Hematopoietic multipotent progenitor cell (in vitro differentiated cells): ENCODE measurements around the gene ZNF816. TPM values are rescaled to one million over a fixed set of nuclear protein-coding genes. Genes with fewer than 3 reads are reported as not detected.
"Not testable (repeated sequence)": the region's sequence is repeated elsewhere in the genome, so short reads cannot be mapped to it uniquely, and the experiment has no call there.

Experiments used
- DNase-seq, 3 donors: peaks; one replicate each; pipeline ENCODE4 v3.0.0-alpha.2; 2011 to 2015; ENCODE audit warnings: low read depth in 2 of 3, low spot score in 2 of 3
- total RNA-seq: library from RNA; depleted of rRNA; stranded (reverse); fragments of >200 nt; gene quantifications from one replicate; pipeline ENCODE4 v1.2.3, GENCODE V29; 2012

Gene ZNF816
- total RNA-seq, 1 donor: 9.2 TPM

DNA sequence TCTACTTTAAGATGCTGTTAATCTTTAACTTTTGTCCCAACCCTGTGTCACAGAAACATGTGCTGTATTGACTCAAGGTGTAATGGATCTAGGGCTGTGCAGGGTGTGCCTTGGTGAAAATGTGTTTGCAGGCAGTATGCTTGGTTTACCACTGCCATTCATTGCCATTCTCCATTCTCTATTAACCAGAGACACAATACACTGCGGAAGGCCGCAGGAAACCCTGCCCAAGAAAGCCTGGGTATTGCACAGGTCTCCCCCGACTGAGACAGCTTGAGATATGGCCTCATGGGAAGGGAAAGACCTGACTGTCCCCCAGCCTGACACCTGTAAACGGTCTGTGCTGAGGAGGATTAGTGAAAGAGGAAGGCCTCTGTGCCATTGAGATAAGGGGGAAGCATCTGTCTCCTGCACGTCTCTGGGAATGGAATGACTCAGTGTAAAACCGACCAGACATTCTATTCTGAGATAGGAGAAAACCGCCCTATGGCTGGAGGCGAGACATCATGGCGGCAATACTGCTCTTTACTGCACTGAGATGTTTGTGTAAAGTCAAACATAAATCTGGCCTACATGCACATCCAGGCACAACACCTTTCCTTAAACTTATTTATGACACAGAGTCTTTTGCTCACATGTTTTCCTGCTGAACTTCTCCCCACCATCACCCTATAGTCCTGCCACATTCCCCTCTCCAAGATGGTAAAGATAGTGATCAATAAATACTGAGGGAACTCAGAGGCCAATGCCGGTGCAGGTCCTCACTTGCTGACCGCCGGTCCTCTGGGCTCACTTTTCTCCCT is 26.3 kb downstream of the ZNF816 start:
- peak in 2 of 3 donors; percentile 94 to 97 for DNase-seq

DNA sequence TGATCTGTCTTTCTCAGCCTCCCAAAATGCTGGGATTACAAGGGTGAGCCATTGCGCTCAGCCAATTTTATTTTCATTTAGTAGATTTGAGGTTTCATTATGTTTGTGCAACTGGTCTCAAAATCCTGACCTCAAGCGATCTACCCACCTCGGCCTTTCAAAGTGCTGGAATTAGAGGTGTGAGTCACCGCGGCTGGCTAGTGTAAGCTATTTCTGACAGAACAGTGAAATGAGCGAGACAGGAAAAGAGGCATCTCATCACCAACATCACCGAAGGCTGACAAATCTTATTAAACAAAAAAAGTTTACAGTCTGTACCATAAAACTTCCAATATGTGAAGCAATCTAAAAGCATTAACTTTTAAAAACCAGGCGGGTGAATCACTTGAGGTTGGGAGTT is 27.2 kb downstream of the ZNF816 start:
- peak in 1 of 3 donors; percentile 40 for DNase-seq

DNA sequence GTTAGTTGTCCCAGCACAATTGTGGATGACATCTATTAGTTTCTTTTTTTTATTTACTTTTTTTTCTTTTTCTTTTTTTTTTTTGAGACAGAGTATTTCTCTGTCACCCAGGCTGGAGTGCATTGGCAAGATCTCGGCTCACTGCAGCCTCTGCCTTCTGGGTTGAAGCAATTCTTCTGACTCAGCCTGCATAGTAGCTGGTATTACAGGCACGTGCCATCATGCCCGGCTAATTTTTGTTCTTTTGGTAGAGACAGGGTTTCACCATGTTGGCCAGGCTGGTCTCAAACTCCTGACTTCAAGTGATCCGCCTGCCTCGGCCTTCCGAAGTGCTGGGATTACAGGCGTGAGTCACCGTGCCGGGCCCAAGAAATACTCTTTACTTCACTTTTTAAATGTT is 38.0 kb downstream of the ZNF816 start:
- DNase-seq: not testable (repeated sequence)

DNA sequence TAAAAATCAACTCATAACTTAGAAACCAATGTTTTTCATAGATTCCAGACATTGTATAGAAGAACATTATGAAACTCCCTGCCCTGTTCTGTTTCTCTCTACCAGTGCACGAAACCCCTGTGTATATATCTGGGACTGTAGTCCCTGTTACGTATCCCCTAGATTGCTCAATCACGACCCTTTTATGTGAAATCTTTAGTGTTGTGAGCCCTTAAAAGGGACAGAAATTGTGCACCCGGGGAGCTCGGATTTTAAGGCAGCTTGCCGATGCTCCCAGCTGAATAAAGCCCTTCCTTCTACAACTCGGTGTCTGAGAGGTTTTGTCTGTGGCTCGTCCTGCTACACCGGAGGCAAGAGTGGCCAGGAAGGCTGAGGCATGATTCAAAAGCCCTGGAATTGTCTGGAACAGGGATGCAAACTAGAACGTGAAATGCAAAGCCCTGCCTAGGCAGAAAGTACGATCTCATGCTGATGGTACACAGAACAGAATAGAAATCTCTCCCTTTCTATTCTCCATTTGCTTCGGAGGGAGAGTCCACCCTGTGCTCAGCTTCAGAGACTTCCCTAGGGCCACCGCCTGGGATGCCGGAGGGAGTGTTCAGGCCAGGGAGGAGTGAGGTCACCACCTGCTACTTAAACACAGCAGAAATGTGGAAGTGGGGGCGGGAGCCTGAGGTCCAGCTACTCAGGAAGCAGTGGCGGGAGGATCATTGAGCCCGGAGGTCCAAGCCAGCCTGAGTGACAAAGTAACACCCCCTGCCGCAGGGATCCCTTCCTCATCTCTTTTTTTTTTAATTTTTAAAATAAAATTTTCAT is 38.7 kb downstream of the ZNF816 start:
- DNase-seq: no peak

DNA sequence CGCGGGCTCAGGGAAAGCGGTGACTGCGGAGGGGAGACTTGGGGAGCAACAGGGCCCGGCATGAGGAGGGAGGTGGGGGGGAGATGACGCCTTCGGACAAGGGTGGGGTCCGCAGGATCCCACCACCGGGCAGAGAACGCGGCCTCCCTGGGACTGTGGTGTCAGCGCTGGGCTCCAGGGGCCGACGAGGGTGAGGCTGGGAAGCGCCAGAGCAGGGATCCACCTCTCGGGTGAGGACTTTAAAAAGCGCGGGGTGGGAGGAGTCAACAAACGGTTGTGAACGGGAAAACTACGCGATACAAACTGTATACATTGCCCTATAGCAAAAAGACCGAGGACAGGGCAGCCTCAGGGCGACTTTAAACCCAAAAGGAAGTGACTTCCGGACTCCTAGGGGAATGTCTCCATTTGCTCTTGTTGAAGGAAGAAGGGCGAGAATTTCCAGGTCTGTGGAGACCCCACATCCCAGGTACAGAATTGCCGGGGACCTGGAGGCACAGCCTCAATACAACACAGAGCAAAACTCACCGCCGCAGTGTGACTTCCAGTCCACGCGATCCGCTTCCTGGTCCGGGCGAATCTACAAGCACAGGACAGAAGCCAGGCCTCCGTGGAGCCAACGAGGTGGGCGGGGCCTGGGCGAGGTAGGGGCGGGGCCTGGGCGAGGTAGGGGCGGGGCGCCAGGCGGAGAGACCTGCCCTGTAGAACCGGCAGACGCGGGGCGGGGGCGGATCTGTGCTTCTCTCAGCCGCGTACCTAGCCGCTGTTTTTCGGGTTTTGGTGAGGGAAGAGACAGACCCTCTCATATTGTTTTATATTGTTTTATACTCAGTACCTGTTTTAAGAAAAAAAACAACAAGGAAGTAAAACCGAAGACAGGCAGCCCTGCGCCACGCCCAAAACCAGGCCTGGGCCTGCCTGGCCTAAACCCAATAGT is 39.6 kb downstream of the ZNF816 start, which contains the start of gene ZNF888:
Gene ZNF888, minus strand, starts transcription at position 588 of the 937 bp plus-strand sequence. CDS start 5,555 bp downstream, outside the sequence.
- DNase-seq: peak; percentile 68 to 93 (median 85)

DNA sequence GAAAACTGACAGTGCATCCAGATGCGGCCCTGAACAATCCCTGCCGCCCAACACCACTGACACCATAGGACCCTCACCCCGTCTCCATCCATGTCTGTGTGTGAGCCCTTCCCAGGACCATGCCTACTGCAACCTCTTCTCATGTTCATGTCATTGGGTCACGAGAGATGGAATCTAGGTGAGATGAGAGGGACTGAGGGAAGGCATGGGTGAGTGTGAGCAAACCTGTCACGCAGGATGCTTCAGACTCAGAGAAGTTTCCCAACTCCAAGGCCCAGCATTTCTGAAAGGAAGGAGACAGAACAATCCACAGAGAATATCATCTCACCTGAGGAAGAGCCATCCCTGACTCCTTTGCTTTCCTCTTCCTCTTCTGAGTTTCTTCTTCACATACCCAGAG is 45.1 kb downstream of the ZNF816 start:
- no peak for DNase-seq

DNA sequence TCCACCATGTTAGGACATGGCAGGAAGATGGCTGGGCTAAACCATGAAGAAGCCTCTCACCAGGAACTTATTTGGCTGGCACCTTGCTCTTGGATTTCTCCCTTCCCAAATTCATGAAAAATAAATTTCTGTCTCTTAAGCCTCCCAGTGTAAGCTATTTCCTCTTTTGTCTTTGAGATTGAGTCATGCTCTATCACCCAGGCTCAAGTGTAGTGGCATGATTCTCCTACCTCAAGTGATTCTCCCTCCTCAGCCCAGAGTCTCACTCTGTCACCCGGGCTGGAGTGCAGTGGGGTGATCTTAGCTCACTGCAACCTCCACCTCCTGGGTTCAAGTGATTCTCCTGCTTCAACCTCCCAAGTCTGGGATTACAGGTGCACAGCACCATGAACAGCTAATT is 52.0 kb downstream of the ZNF816 start:
- no peak for DNase-seq

DNA sequence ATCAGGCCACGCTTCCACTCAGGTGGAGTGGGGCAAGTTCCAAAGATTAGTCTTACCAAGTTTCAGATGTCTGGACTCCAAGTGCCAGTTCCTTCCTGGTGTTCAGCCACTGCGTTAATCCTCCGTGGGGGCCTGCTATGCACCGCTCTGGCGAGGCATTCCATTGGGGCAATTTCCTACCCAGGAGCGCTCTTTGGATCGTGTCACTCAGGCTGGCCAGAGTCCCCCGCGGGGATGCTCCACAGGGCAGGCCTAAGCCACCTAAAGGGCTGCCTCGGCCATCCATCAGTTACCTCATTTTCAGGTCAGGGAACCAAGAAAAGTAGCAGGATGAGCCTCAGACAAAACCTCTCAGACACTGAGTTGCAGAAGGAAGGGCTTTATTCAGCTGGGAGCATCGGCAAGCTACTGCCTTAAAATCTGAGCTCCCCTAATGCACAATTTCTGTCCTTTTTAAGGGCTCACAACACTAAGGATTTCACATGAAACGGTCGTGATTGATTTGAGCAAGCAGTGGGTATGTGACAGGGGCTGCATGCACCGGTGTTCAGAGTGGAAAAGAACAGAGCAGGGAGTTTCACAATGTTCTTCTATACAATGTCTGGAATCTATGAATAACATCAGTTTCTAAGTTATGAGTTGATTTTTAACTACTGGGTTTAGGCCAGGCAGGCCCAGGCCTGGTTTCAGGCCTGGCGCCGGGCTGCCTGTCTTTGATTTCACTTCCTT is 58.5 kb downstream of the ZNF816 start:
- DNase-seq: not testable (repeated sequence)

DNA sequence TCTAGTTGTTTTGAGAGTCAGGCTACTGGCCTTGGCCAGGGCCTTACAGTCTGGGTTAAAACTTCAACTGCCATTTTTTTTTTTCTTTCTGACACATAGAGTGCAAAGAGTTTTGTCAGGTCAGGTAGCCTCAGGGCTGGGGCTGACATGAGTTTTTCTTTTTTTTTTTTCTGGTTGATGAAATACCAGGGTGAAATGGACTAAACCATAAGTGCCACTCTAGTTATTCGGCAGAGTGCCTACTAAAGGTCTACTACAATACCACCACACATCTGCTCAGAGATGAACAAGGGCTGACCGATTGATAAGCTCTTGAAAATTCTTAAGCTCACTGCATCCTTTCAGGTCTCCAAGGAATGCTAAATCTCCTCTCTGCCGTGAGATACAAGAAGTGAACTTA is 60.8 kb downstream of the ZNF816 start:
- no peak for DNase-seq

Other genes with a start within 250 kb of the ZNF816 start
- 11.6 TPM for gene ZNF611, start 227.8 kb downstream of the ZNF816 start, total RNA-seq
- 7.0 TPM for gene ZNF600, start 176.1 kb downstream of the ZNF816 start, total RNA-seq
- gene ZNF28, start 141.2 kb downstream of the ZNF816 start, total RNA-seq: 10.5 TPM
- 16.4 TPM for gene ZNF468, start 105.3 kb downstream of the ZNF816 start, total RNA-seq
- 9.4 TPM for gene ZNF320, start 65.2 kb downstream of the ZNF816 start, total RNA-seq
- 7.0 TPM for gene ZNF888, start 39.5 kb downstream of the ZNF816 start, total RNA-seq
- gene ERVV-1, start 51.0 kb upstream of the ZNF816 start, total RNA-seq: under 0.01 TPM
- not detected for gene ERVV-2, start 81.9 kb upstream of the ZNF816 start, total RNA-seq
- 33.4 TPM for gene ZNF160, start 140.5 kb upstream of the ZNF816 start, total RNA-seq
- gene ZNF415, start 170.0 kb upstream of the ZNF816 start, total RNA-seq: 4.6 TPM
- gene ZNF347, start 196.2 kb upstream of the ZNF816 start, total RNA-seq: 3.2 TPM
- gene ZNF665, start 230.5 kb upstream of the ZNF816 start, total RNA-seq: 6.2 TPM